Uterus (tissue), 2 donors: ENCODE results near the gene RGP1.

ENCODE experiments used
- POLR2A ChIP-seq, 2 donors: fragments of 450-650 bp; IDR thresholded peaks; one replicate each; pipeline ENCODE4 v1.6.1; 2016; ENCODE audit warnings: antibody characterized with exemption in 2 of 2, mild to moderate bottlenecking in 1 of 2, moderate library complexity in 1 of 2
- TF ChIP-seq, protein P1 (sequence below), 4 experiments: fragments of 200-600 bp in 2 of 4; fragments of 450-650 bp in 2 of 4; sonication (generic) in 2 of 4; IDR thresholded peaks; one replicate each; pipeline ENCODE4 v1.5.1; 2016 to 2019; ENCODE audit warnings: antibody characterized with exemption in 4 of 4, mild to moderate bottlenecking in 2 of 4, moderate library complexity in 1 of 4

- TF ChIP-seq, protein P1, sequence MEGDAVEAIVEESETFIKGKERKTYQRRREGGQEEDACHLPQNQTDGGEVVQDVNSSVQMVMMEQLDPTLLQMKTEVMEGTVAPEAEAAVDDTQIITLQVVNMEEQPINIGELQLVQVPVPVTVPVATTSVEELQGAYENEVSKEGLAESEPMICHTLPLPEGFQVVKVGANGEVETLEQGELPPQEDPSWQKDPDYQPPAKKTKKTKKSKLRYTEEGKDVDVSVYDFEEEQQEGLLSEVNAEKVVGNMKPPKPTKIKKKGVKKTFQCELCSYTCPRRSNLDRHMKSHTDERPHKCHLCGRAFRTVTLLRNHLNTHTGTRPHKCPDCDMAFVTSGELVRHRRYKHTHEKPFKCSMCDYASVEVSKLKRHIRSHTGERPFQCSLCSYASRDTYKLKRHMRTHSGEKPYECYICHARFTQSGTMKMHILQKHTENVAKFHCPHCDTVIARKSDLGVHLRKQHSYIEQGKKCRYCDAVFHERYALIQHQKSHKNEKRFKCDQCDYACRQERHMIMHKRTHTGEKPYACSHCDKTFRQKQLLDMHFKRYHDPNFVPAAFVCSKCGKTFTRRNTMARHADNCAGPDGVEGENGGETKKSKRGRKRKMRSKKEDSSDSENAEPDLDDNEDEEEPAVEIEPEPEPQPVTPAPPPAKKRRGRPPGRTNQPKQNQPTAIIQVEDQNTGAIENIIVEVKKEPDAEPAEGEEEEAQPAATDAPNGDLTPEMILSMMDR (IDR thresholded peaks at IDR 0.05): no peak
- no peak for TF ChIP-seq POLR2A (IDR thresholded peaks at IDR 0.05)
These were observed 22.9 kb downstream of the RGP1 start for GRCh38 chr9:35771943-35772342.
